Immature natural killer cell (primary cell): ENCODE data around the gene DOCK4. TPM values are rescaled to one million over a fixed set of nuclear protein-coding genes. Genes with fewer than 3 reads are reported as not detected.

Experiments used
- DNase-seq, 3 donors: peaks; one replicate each; pipeline ENCODE4 v3.0.0; 2022; ENCODE audit warnings: mixed read lengths in 1 of 3
- H3K27ac Mint-ChIP-seq, 6 donors: one replicate each; pipeline ENCODE4 v1.8.0; 2020; ENCODE audit warnings: mixed read lengths in 6 of 6, mild to moderate bottlenecking in 5 of 6, inconsistent platforms in 4 of 6, moderate library complexity in 3 of 6
- H3K27me3 Mint-ChIP-seq, 3 donors: one replicate each; pipeline ENCODE4 v1.8.0; 2020 to 2021; ENCODE audit warnings: low read depth in 3 of 3, mild to moderate bottlenecking in 3 of 3, mixed read lengths in 3 of 3, moderate library complexity in 3 of 3, inconsistent platforms in 1 of 3
- H3K36me3 Mint-ChIP-seq, 3 donors: one replicate each; pipeline ENCODE4 v1.8.0; 2020; ENCODE audit warnings: mixed read lengths in 3 of 3, inconsistent platforms in 2 of 3, mild to moderate bottlenecking in 2 of 3
- H3K4me1 Mint-ChIP-seq, 2 donors: one replicate each; pipeline ENCODE4 v1.8.0; 2020; ENCODE audit warnings: inconsistent platforms in 2 of 2, mild to moderate bottlenecking in 2 of 2, mixed read lengths in 2 of 2, moderate library complexity in 1 of 2
- H3K4me3 Mint-ChIP-seq, 5 donors: one replicate each; pipeline ENCODE4 v1.8.0; 2020; ENCODE audit warnings: mild to moderate bottlenecking in 5 of 5, mixed read lengths in 5 of 5, inconsistent platforms in 3 of 5, moderate library complexity in 3 of 5
- H3K9me3 Mint-ChIP-seq, 6 donors: one replicate each; pipeline ENCODE4 v1.8.0; 2020; ENCODE audit warnings: mild to moderate bottlenecking in 6 of 6, mixed read lengths in 6 of 6, inconsistent platforms in 4 of 6, moderate library complexity in 3 of 6
- polyA plus RNA-seq, 3 donors: library from polyadenylated mRNA; unstranded; fragments of 300-500 nt; fragmentation: Illumina TruSeq; gene quantifications; one replicate each; pipeline ENCODE4 v1.2.3, GENCODE V29; 2021

DOCK4 gene
- polyA plus RNA-seq, 3 donors from 2014 or later = 0.18 TPM; not detected in 2

GRCh38 chr7:112019932-112020331 lies 186.3 kb downstream of the DOCK4 start:
- Mint-ChIP-seq H3K4me1 (no peaks in the 10 kb centered on the region), H3K9me3 (peaks cover 0 to 5% (median 0%) of the 10 kb centered on the region in 6 donors), H3K27ac (no peak overlapping the region), H3K36me3 (no peaks in the 10 kb centered on the region), H3K27me3 (peaks cover 0 to 2% (median 0%) of the 10 kb centered on the region in 3 donors), H3K4me3 (no peak overlapping the region)
- DNase-seq = no peak

GRCh38 chr7:112018305-112019030 lies 187.7 kb downstream of the DOCK4 start:
- H3K36me3 Mint-ChIP-seq = no peaks in the 10 kb centered on the region
- H3K4me3 Mint-ChIP-seq = no peak overlapping the region
- H3K27me3 Mint-ChIP-seq = peaks cover 0 to 2% (median 1%) of the 10 kb centered on the region in 3 donors
- no peak overlapping the region for H3K27ac Mint-ChIP-seq
- peaks cover 0 to 5% (median 0%) of the 10 kb centered on the region in 6 donors for H3K9me3 Mint-ChIP-seq
- H3K4me1 Mint-ChIP-seq = no peaks in the 10 kb centered on the region
- DNase-seq = no peak

GRCh38 chr7:112015146-112015545 lies 191.1 kb downstream of the DOCK4 start:
- no peak for DNase-seq
- H3K27ac Mint-ChIP-seq = no peak overlapping the region
- H3K4me1 Mint-ChIP-seq = no peaks in the 10 kb centered on the region
- H3K9me3 Mint-ChIP-seq = peaks cover 0 to 6% (median 0%) of the 10 kb centered on the region in 6 donors
- H3K4me3 Mint-ChIP-seq = no peak overlapping the region
- no peaks in the 10 kb centered on the region for H3K36me3 Mint-ChIP-seq
- H3K27me3 Mint-ChIP-seq = peaks cover 1 to 2% (median 2%) of the 10 kb centered on the region in 3 donors

GRCh38 chr7:112014347-112014746 lies 191.9 kb downstream of the DOCK4 start:
- peaks cover 0 to 6% (median 0%) of the 10 kb centered on the region in 6 donors for H3K9me3 Mint-ChIP-seq
- H3K27ac Mint-ChIP-seq = no peak overlapping the region
- H3K4me1 Mint-ChIP-seq = no peaks in the 10 kb centered on the region
- H3K27me3 Mint-ChIP-seq = peaks cover 0 to 2% (median 1%) of the 10 kb centered on the region in 3 donors
- no peaks in the 10 kb centered on the region for H3K36me3 Mint-ChIP-seq
- DNase-seq = no peak
- H3K4me3 Mint-ChIP-seq = no peak overlapping the region

- no peak for DNase-seq
- Mint-ChIP-seq H3K27me3 (peaks cover 0 to 2% (median 1%) of the 10 kb centered on the region in 3 donors), H3K4me1 (no peaks in the 10 kb centered on the region), H3K9me3 (peaks cover 0 to 4% (median 0%) of the 10 kb centered on the region in 6 donors), H3K4me3 (no peak overlapping the region), H3K36me3 (no peaks in the 10 kb centered on the region), H3K27ac (no peak overlapping the region)
Observed at GRCh38 chr7:112013274-112013673, 192.9 kb downstream of the DOCK4 start.

- Mint-ChIP-seq H3K36me3 (no peaks in the 10 kb centered on the region), H3K4me1 (no peaks in the 10 kb centered on the region), H3K27me3 (peaks cover 0 to 2% (median 1%) of the 10 kb centered on the region in 3 donors), H3K4me3 (no peak overlapping the region), H3K9me3 (peaks cover 0 to 6% (median 0%) of the 10 kb centered on the region in 6 donors), H3K27ac (no peak overlapping the region)
- no peak for DNase-seq
Observed at GRCh38 chr7:112012242-112012641, 194.0 kb downstream of the DOCK4 start.

GRCh38 chr7:112010994-112011393 lies 195.2 kb downstream of the DOCK4 start:
- Mint-ChIP-seq H3K27ac (no peak overlapping the region), H3K4me3 (no peak overlapping the region), H3K36me3 (no peaks in the 10 kb centered on the region), H3K4me1 (no peaks in the 10 kb centered on the region), H3K9me3 (peaks cover 0 to 6% (median 0%) of the 10 kb centered on the region in 6 donors), H3K27me3 (peaks cover 1 to 2% (median 2%) of the 10 kb centered on the region in 3 donors)
- no peak for DNase-seq

- DNase-seq = no peak
- Mint-ChIP-seq H3K36me3 (no peaks in the 10 kb centered on the region), H3K27me3 (peaks cover 1 to 2% (median 2%) of the 10 kb centered on the region in 3 donors), H3K4me3 (no peak overlapping the region), H3K4me1 (no peaks in the 10 kb centered on the region), H3K9me3 (peaks cover 0 to 6% (median 0%) of the 10 kb centered on the region in 6 donors), H3K27ac (no peak overlapping the region)
Observed at GRCh38 chr7:112010109-112010508, 196.1 kb downstream of the DOCK4 start.

- Mint-ChIP-seq H3K4me1 (no peaks in the 10 kb centered on the region), H3K36me3 (no peaks in the 10 kb centered on the region), H3K4me3 (no peak overlapping the region), H3K9me3 (peaks cover 0 to 4% (median 0%) of the 10 kb centered on the region in 6 donors), H3K27me3 (peaks cover 0 to 2% (median 2%) of the 10 kb centered on the region in 3 donors), H3K27ac (no peak overlapping the region)
- DNase-seq = no peak
Observed at GRCh38 chr7:112009081-112009480, 197.1 kb downstream of the DOCK4 start.

GRCh38 chr7:112007185-112007584 lies 199.0 kb downstream of the DOCK4 start:
- peaks cover 0 to 4% (median 2%) of the 10 kb centered on the region in 3 donors for H3K27me3 Mint-ChIP-seq
- H3K4me1 Mint-ChIP-seq = no peaks in the 10 kb centered on the region
- H3K36me3 Mint-ChIP-seq = no peaks in the 10 kb centered on the region
- H3K27ac Mint-ChIP-seq = no peak overlapping the region
- no peak for DNase-seq
- no peak overlapping the region for H3K4me3 Mint-ChIP-seq
- peaks cover 0 to 2% (median 0%) of the 10 kb centered on the region in 6 donors for H3K9me3 Mint-ChIP-seq

GRCh38 chr7:112006071-112006470 lies 200.1 kb downstream of the DOCK4 start:
- H3K9me3 Mint-ChIP-seq = peaks cover 0 to 2% (median 0%) of the 10 kb centered on the region in 6 donors
- no peak overlapping the region for H3K4me3 Mint-ChIP-seq
- H3K27me3 Mint-ChIP-seq = peaks cover 0 to 2% (median 2%) of the 10 kb centered on the region in 3 donors
- H3K36me3 Mint-ChIP-seq = no peaks in the 10 kb centered on the region
- H3K27ac Mint-ChIP-seq = no peak overlapping the region
- no peak for DNase-seq
- H3K4me1 Mint-ChIP-seq = no peaks in the 10 kb centered on the region

GRCh38 chr7:112005205-112005775 lies 200.9 kb downstream of the DOCK4 start:
- Mint-ChIP-seq H3K9me3 (peaks cover 0 to 2% (median 0%) of the 10 kb centered on the region in 6 donors), H3K36me3 (no peaks in the 10 kb centered on the region), H3K4me1 (no peaks in the 10 kb centered on the region), H3K27me3 (peaks cover 0 to 2% (median 2%) of the 10 kb centered on the region in 3 donors), H3K4me3 (no peak overlapping the region), H3K27ac (no peak overlapping the region)
- DNase-seq = no peak

- no peak for DNase-seq
- Mint-ChIP-seq H3K36me3 (no peaks in the 10 kb centered on the region), H3K4me1 (no peaks in the 10 kb centered on the region), H3K9me3 (peaks cover 0 to 5% (median 0%) of the 10 kb centered on the region in 6 donors), H3K27ac (no peak overlapping the region), H3K27me3 (peaks cover 0 to 4% (median 0%) of the 10 kb centered on the region in 3 donors), H3K4me3 (no peak overlapping the region)
Observed at GRCh38 chr7:112001091-112001826, 204.9 kb downstream of the DOCK4 start.

- no peaks in the 10 kb centered on the region for H3K4me1 Mint-ChIP-seq
- no peak overlapping the region for H3K4me3 Mint-ChIP-seq
- H3K27me3 Mint-ChIP-seq = peaks cover 0 to 4% (median 2%) of the 10 kb centered on the region in 3 donors
- H3K9me3 Mint-ChIP-seq = peaks cover 0 to 5% (median 2%) of the 10 kb centered on the region in 6 donors
- DNase-seq = no peak
- H3K27ac Mint-ChIP-seq = no peak overlapping the region
- no peaks in the 10 kb centered on the region for H3K36me3 Mint-ChIP-seq
Observed at GRCh38 chr7:111998326-111998725, 207.9 kb downstream of the DOCK4 start.
